HEK293 (cell line): Measurements from ENCODE around the gene USP32.
A peak's percentile ranks its signal among the peaks of the same experiment; 100 is the strongest.

Source experiments
- CTCF ChIA-PET: fragments of 350-600 bp; formaldehyde crosslinking; extraction: SDS; loops from one replicate; lab custom pipeline; 2021; ENCODE audit warnings: antibody characterized with exemption; lab: Yijun Ruan, JAX
- POLR2A ChIA-PET: fragments of 300-600 bp; formaldehyde crosslinking; extraction: SDS; loops from one replicate; lab custom pipeline; 2020; ENCODE audit warnings: antibody characterized with exemption, inconsistent platforms; lab: Yijun Ruan, JAX
- H3K27ac ChIP-seq: fragments of 200-500 bp; sonication (Bioruptor generic); 2 replicates; pipeline ENCODE4 v1.5.1; 2014; ENCODE audit warnings: low read depth, low read length, control low read depth, inconsistent platforms; ENCODE audit errors: extremely low read depth
- H3K36me3 ChIP-seq, 2 experiments: fragments of 200-500 bp in 1 of 2; sonication (Bioruptor generic) in 1 of 2; 1 replicate in 1 of 2; 2 replicates in 1 of 2; pipeline ENCODE4 v1.5.1; 2014 to 2017; ENCODE audit warnings: inconsistent platforms in 2 of 2, low read length in 2 of 2; ENCODE audit not compliant: control insufficient read depth in 2 of 2, insufficient read depth in 1 of 2
- H3K4me1 ChIP-seq: fragments of 200-500 bp; sonication (Bioruptor generic); 2 replicates; pipeline ENCODE4 v1.5.1; 2014; ENCODE audit warnings: mild to moderate bottlenecking, low read length, inconsistent platforms; ENCODE audit not compliant: control insufficient read depth, insufficient read depth
- H3K4me3 ChIP-seq: 2 replicates; pipeline ENCODE4 v1.5.1; 2011; ENCODE audit warnings: low read depth, mild to moderate bottlenecking, control low read depth, low read length, moderate library complexity
- H3K9me3 ChIP-seq: fragments of 200-500 bp; sonication (Bioruptor generic); 2 replicates; pipeline ENCODE4 v1.5.1; 2014; ENCODE audit warnings: low read depth, low read length, inconsistent platforms; ENCODE audit not compliant: control insufficient read depth, insufficient read depth
- FEZF1 ChIP-seq: fragments of 450-650 bp; formaldehyde crosslinking; IDR thresholded peaks from 2 replicates; pipeline ENCODE4 v1.5.1; 2016; ENCODE audit warnings: missing biosample characterization, missing genetic modification characterization
- PRDM6 ChIP-seq: fragments of 450-650 bp; formaldehyde crosslinking; IDR thresholded peaks from 2 replicates; pipeline ENCODE4 v1.5.1; 2017; ENCODE audit warnings: missing biosample characterization, missing genetic modification characterization
- SP7 ChIP-seq: fragments of 450-650 bp; formaldehyde crosslinking; IDR thresholded peaks from 2 replicates; pipeline ENCODE4 v1.5.1; 2016; ENCODE audit warnings: missing biosample characterization, missing genetic modification characterization
- TRIM28 ChIP-seq: IDR thresholded peaks from 2 replicates; pipeline ENCODE4 v1.6.1; 2011; ENCODE audit warnings: low read length, control low read depth, borderline replicate concordance
- TSHZ1 ChIP-seq: fragments of 450-650 bp; formaldehyde crosslinking; IDR thresholded peaks from 2 replicates; pipeline ENCODE4 v1.5.1; 2016; ENCODE audit warnings: missing biosample characterization, missing genetic modification characterization, borderline replicate concordance
- ZBTB20 ChIP-seq: fragments of 450-650 bp; formaldehyde crosslinking; IDR thresholded peaks from 2 replicates; pipeline ENCODE4 v1.5.1; 2016; ENCODE audit warnings: missing biosample characterization, missing genetic modification characterization
- ZIC2 ChIP-seq: fragments of 450-650 bp; formaldehyde crosslinking; IDR thresholded peaks from 2 replicates; pipeline ENCODE4 v1.5.1; 2016; ENCODE audit warnings: missing biosample characterization, missing genetic modification characterization
- ZNF148 ChIP-seq: fragments of 450-650 bp; formaldehyde crosslinking; IDR thresholded peaks from 2 replicates; pipeline ENCODE4 v1.5.0; 2017; ENCODE audit warnings: missing biosample characterization, missing genetic modification characterization, borderline replicate concordance
- ZNF155 ChIP-seq: fragments of 450-650 bp; formaldehyde crosslinking; IDR thresholded peaks from 2 replicates; pipeline ENCODE4 v1.5.1; 2016; ENCODE audit warnings: missing biosample characterization, missing genetic modification characterization
- ZNF169 ChIP-seq: fragments of 450-650 bp; formaldehyde crosslinking; IDR thresholded peaks from 2 replicates; pipeline ENCODE4 v1.5.1; 2016; ENCODE audit warnings: missing biosample characterization, missing genetic modification characterization
- ZNF18 ChIP-seq: fragments of 450-650 bp; formaldehyde crosslinking; IDR thresholded peaks from 2 replicates; pipeline ENCODE4 v1.5.1; 2016; ENCODE audit warnings: missing biosample characterization, missing genetic modification characterization
- ZNF37A ChIP-seq: fragments of 450-650 bp; IDR thresholded peaks from 2 replicates; pipeline ENCODE4 v1.5.1; 2018; ENCODE audit warnings: missing biosample characterization, missing genetic modification characterization
- ZNF398 ChIP-seq: fragments of 450-650 bp; formaldehyde crosslinking; IDR thresholded peaks from 2 replicates; pipeline ENCODE4 v1.5.1; 2017; ENCODE audit warnings: missing biosample characterization, missing genetic modification characterization
- ZNF529 ChIP-seq: fragments of 450-650 bp; formaldehyde crosslinking; IDR thresholded peaks from 2 replicates; pipeline ENCODE4 v1.5.1; 2017; ENCODE audit warnings: missing genetic modification characterization, missing biosample characterization; ENCODE audit not compliant: insufficient replicate concordance
- ZNF544 ChIP-seq: fragments of 450-650 bp; formaldehyde crosslinking; IDR thresholded peaks from 2 replicates; pipeline ENCODE4 v1.5.0; 2017; ENCODE audit warnings: missing biosample characterization, missing genetic modification characterization
- ZNF768 ChIP-seq: fragments of 450-650 bp; formaldehyde crosslinking; IDR thresholded peaks from 2 replicates; pipeline ENCODE4 v1.5.1; 2018; ENCODE audit warnings: missing biosample characterization, mild to moderate bottlenecking, missing genetic modification characterization

USP32 gene

GRCh38 chr17:60395508-60396065, 3.7 kb upstream of the USP32 start:
- CTCF ChIA-PET = no interaction called here
- Histone ChIP-seq H3K27ac (no peak overlapping the region), H3K4me1 (0 out of 2 replicates have a peak, but pooled peaks cover 2% of the 10 kb centered on the region), H3K4me3 (no peak overlapping the region), H3K36me3 (no peaks in the 10 kb centered on the region), H3K9me3 (no peaks in the 10 kb centered on the region)
- TF ChIP-seq SP7 = peak; percentile 94
- peak; percentile 5 for TF ChIP-seq PRDM6 (tag by site-specific recombination)
- no peak for TF ChIP-seq ZNF18 (tag by site-specific recombination)
- POLR2A ChIA-PET = interaction anchor here (0.6 kb wide), 1 partner anchor 431 kb away, joined by 3 read pairs; no protein-coding TSS in a partner anchor

- POLR2A ChIA-PET = no interaction called here
- H3K4me3 ChIP-seq = no peak overlapping the region
- H3K9me3 ChIP-seq = no peaks in the 10 kb centered on the region
- CTCF ChIA-PET = interaction anchor here (0.6 to 1.0 kb wide), 2 partner anchors 24 to 173 kb away, joined by 3 read pairs; no protein-coding TSS in a partner anchor
- TF ChIP-seq ZIC2 = no peak
- TF ChIP-seq ZNF398 (tag by site-specific recombination) = no peak
- TF ChIP-seq TRIM28 = no peak
- no peak for TF ChIP-seq ZBTB20 (tag by site-specific recombination)
- no peak for TF ChIP-seq ZNF37A (tag by site-specific recombination)
- no peak for TF ChIP-seq ZNF768 (tag by site-specific recombination)
- no peak for TF ChIP-seq ZNF544 (tag by site-specific recombination)
- no peak for TF ChIP-seq ZNF148 (tag by site-specific recombination)
- no peak for TF ChIP-seq ZNF169
- TF ChIP-seq TSHZ1 = no peak
- no peak for TF ChIP-seq FEZF1 (tag by site-specific recombination)
- no peak for TF ChIP-seq ZNF529
- no peak for TF ChIP-seq ZNF155 (tag by site-specific recombination)
- peaks cover 3% of the 10 kb centered on the region; the same call in 1 of the 2 replicates for H3K4me1 ChIP-seq
- H3K36me3 ChIP-seq = no peaks in the 10 kb centered on the region
- H3K27ac ChIP-seq = no peak overlapping the region
Measured at GRCh38 chr17:60393840-60394723, 2.1 kb upstream of the USP32 start.
